HepG2 (cell line): ENCODE data around the gene PARVA. TPM values are rescaled to one million over a fixed set of nuclear protein-coding genes. Genes with fewer than 3 reads are reported as not detected.

Experiments
- ATAC-seq: fragments of 200-7000 bp; cut with Tn5 transposase; 3 replicates; pipeline ENCODE4 v1.9.1; 2020; ENCODE audit warnings: mild to moderate bottlenecking, moderate library complexity
- BruUV-seq: library from RNA; stranded (reverse); fragments of 400-500 nt; replicated peaks from 2 replicates; lab custom pipeline; 2021; lab: Mats Ljungman, UMichigan
- CTCF ChIA-PET: fragments of 300-600 bp; formaldehyde crosslinking; extraction: SDS; loops from one replicate; lab custom pipeline; 2021; ENCODE audit warnings: low total read pairs, inconsistent platforms, low intra/inter-chr PET ratio; lab: Yijun Ruan, JAX
- POLR2A ChIA-PET: fragments of 350-600 bp; sonication (Branson Sonifier 250); formaldehyde crosslinking; loops from one replicate; lab custom pipeline; 2020; ENCODE audit warnings: antibody characterized with exemption, inconsistent platforms; lab: Yijun Ruan, JAX
- DNase-seq: peaks from one replicate; pipeline ENCODE4 v3.0.0-alpha.2; 2015; ENCODE audit warnings: low spot score
- FAIRE-seq: peaks from 3 replicates; lab custom pipeline; 2011; peaks lifted over from hg19 to GRCh38; lab: Jason Lieb, UNC
- H2AFZ ChIP-seq: one replicate; pipeline ENCODE4 v1.6.1; 2011; ENCODE audit warnings: low read length, inconsistent platforms
- H3K27ac ChIP-seq: fragments of 300-600 bp; 3 replicates; pipeline ENCODE4 v1.8.0; 2011; ENCODE audit warnings: mixed run types, mild to moderate bottlenecking, mixed read lengths, low read length, inconsistent platforms; ENCODE audit not compliant: insufficient read depth; ENCODE audit errors: extremely low read length
- H3K27me3 ChIP-seq, 2 experiments: fragments of 200-600 bp in 1 of 2; 2 replicates in 1 of 2; 3 replicates in 1 of 2; pipeline versions ENCODE4 v1.6.0 to v1.8.0; 2011; ENCODE audit warnings: low read length in 2 of 2, mild to moderate bottlenecking in 2 of 2, moderate library complexity in 2 of 2, inconsistent platforms in 1 of 2; ENCODE audit not compliant: insufficient read depth in 2 of 2, control insufficient read depth in 1 of 2
- H3K36me3 ChIP-seq, 2 experiments: fragments of 200-600 bp in 1 of 2; replicated peaks in 1 of 2; 2 replicates in 1 of 2; 3 replicates in 1 of 2; pipeline versions ENCODE4 v1.5.1 to v1.8.0; 2011; ENCODE audit warnings: low read length in 2 of 2, inconsistent platforms in 1 of 2; ENCODE audit not compliant: insufficient read depth in 2 of 2, control insufficient read depth in 1 of 2
- H3K4me1 ChIP-seq: 2 replicates; pipeline ENCODE4 v1.5.1; 2012; ENCODE audit warnings: low read length, inconsistent platforms; ENCODE audit not compliant: insufficient read depth
- H3K4me2 ChIP-seq: 2 replicates; pipeline ENCODE4 v1.6.0; 2011; ENCODE audit warnings: low read depth, low read length, inconsistent platforms
- H3K4me3 ChIP-seq, 3 experiments: fragments of 200-600 bp in 1 of 3; sonication (generic), shearing (Covaris generic) in 1 of 3; replicated peaks in 1 of 3; 2 replicates each; pipeline ENCODE4 v1.5.1; 2011 to 2016; ENCODE audit warnings: low read length in 3 of 3, inconsistent platforms in 2 of 3, low read depth in 2 of 3, mild to moderate bottlenecking in 2 of 3, control low read depth in 1 of 3, mixed read lengths in 1 of 3; ENCODE audit not compliant: insufficient read depth in 1 of 3
- H3K79me2 ChIP-seq: one replicate; pipeline ENCODE4 v1.6.1; 2011; ENCODE audit warnings: low read length, inconsistent platforms; ENCODE audit not compliant: insufficient read depth
- H3K9ac ChIP-seq: 2 replicates; pipeline ENCODE4 v1.6.0; 2011; ENCODE audit warnings: mild to moderate bottlenecking, low read depth, low read length, inconsistent platforms; ENCODE audit not compliant: insufficient read depth
- H3K9me3 ChIP-seq: 2 replicates; pipeline ENCODE4 v1.5.1; 2012; ENCODE audit warnings: mild to moderate bottlenecking, low read length
- H4K20me1 ChIP-seq: 2 replicates; pipeline ENCODE4 v1.6.0; 2011; ENCODE audit warnings: inconsistent platforms, mild to moderate bottlenecking, low read length, moderate library complexity; ENCODE audit not compliant: insufficient read depth
- BRD4 ChIP-seq: sonication (generic); formaldehyde crosslinking; IDR thresholded peaks from 2 replicates; pipeline ENCODE4 v1.4.0; 2020; ENCODE audit warnings: missing genetic modification reagents
- KAT7 ChIP-seq: IDR thresholded peaks from 2 replicates; pipeline ENCODE4 v1.6.1; 2018; ENCODE audit warnings: borderline replicate concordance, missing compliant biosample characterization
- KDM1A ChIP-seq: IDR thresholded peaks from 2 replicates; pipeline ENCODE4 v1.6.1; 2016; ENCODE audit warnings: missing compliant biosample characterization
- KMT2B ChIP-seq: IDR thresholded peaks from 2 replicates; pipeline ENCODE4 v1.6.1; 2016; ENCODE audit warnings: missing genetic modification reagents, missing compliant biosample characterization
- NFKB2 ChIP-seq: sonication (generic); formaldehyde crosslinking; IDR thresholded peaks from 2 replicates; pipeline ENCODE4 v1.4.0; 2020; ENCODE audit warnings: missing genetic modification reagents, borderline replicate concordance
- ONECUT2 ChIP-seq: sonication (generic); formaldehyde crosslinking; IDR thresholded peaks from 2 replicates; pipeline ENCODE4 v1.4.0; 2020; ENCODE audit warnings: missing genetic modification reagents
- SNRNP70 ChIP-seq: fragments of 200-400 bp; formaldehyde crosslinking; IDR thresholded peaks from 2 replicates; pipeline ENCODE4 v1.6.1; 2017; ENCODE audit warnings: mild to moderate bottlenecking, low read depth, low read length, moderate library complexity
- SP5 ChIP-seq: IDR thresholded peaks from 2 replicates; pipeline ENCODE4 v1.6.1; 2016; ENCODE audit warnings: low read depth, borderline replicate concordance
- ZGPAT ChIP-seq: IDR thresholded peaks from 2 replicates; pipeline ENCODE4 v1.6.1; 2016; ENCODE audit warnings: mild to moderate bottlenecking
- ZNF253 ChIP-seq: sonication (generic); formaldehyde crosslinking; IDR thresholded peaks from 2 replicates; pipeline ENCODE4 v1.8.0; 2022; ENCODE audit warnings: mild to moderate bottlenecking, missing genetic modification reagents, borderline replicate concordance
- ZNF512B ChIP-seq: sonication (generic); formaldehyde crosslinking; IDR thresholded peaks from 2 replicates; pipeline ENCODE4 v1.5.1; 2020; ENCODE audit warnings: missing genetic modification reagents, mild to moderate bottlenecking, borderline replicate concordance
- ZNF777 ChIP-seq: sonication (generic); formaldehyde crosslinking; IDR thresholded peaks from 2 replicates; pipeline ENCODE4 v1.4.0; 2020; ENCODE audit warnings: missing genetic modification reagents
- ZSCAN21 ChIP-seq: sonication (generic); formaldehyde crosslinking; IDR thresholded peaks from 2 replicates; pipeline ENCODE4 v1.8.0; 2022; ENCODE audit warnings: mild to moderate bottlenecking, missing genetic modification reagents, moderate library complexity, borderline replicate concordance
- ZSCAN22 ChIP-seq: sonication (generic); formaldehyde crosslinking; IDR thresholded peaks from 2 replicates; pipeline ENCODE4 v1.4.0; 2020; ENCODE audit warnings: mild to moderate bottlenecking, missing genetic modification reagents
- WGBS: methylation state at CpG from one replicate; pipeline ENCODE4 v1.1.6; 2017; ENCODE audit warnings: low lambda C conversion rate; 5-methylcytosine and 5-hydroxymethylcytosine counted together
- in situ Hi-C: cut with HindIII; loops from 2 replicates; pipeline ENCODE4 v1.10.0; 2017; ENCODE audit warnings: low pct_unique_long_range_greater_than_20kb; ENCODE audit not compliant: extremely low pct_ligation_motif_present
- intact Hi-C: fragments of 100-400 bp; cut with micrococcal nuclease; formaldehyde crosslinking; loops from one replicate; pipeline ENCODE4 v1.10.0; 2022; ENCODE audit not compliant: unreplicated experiment
- polyA plus RNA-seq, 8 experiments: library from polyadenylated mRNA; depleted of rRNA in 3 of 8; stranded (reverse) in 7 of 8; unstranded in 1 of 8; fragments of >200 nt; fragmentation: Illumina TruSeq in 4 of 8; extraction: Trizol in 4 of 8; gene quantifications; 2 replicates each; pipeline versions ENCODE4 v1.2.1 to v1.2.3, GENCODE V29; 2011 to 2016; ENCODE audit warnings: low read depth in 4 of 8, missing spikeins in 1 of 8, mixed read lengths in 1 of 8; ENCODE audit not compliant: insufficient read depth in 1 of 8
- total RNA-seq, 5 experiments: library from RNA; depleted of rRNA; stranded (reverse); fragments of >200 nt; fragmentation: Illumina TruSeq; extraction: Trizol; gene quantifications; 2 replicates each; pipeline ENCODE4 v1.2.3, GENCODE V29; 2016; ENCODE audit warnings: low read depth in 1 of 5

PARVA gene
- total and polyA plus RNA-seq, 2 of the 13 experiments (the other 11 are each of a cell fraction or from before 2014, with no cell fraction given), result 5.9 to 9.1 TPM

GRCh38 chr11:12537778-12538401, 160.5 kb downstream of the PARVA start (continued):
- no peak for TF ChIP-seq ZGPAT (CRISPR knock-in tag)
- TF ChIP-seq NFKB2 (CRISPR knock-in tag), result no peak
- TF ChIP-seq, all 625 proteins: peak for 0

GRCh38 chr11:12538889-12539421, 161.6 kb downstream of the PARVA start:
- no peak overlapping the region for H3K27ac ChIP-seq
- FAIRE-seq, result no peak
- WGBS, result 26% methylated on average over 3 of the region's 3 CpGs
- no peaks in the 10 kb centered on the region for H3K9me3 ChIP-seq
- no peaks in the 10 kb centered on the region for H4K20me1 ChIP-seq
- no peak for DNase-seq
- H3K79me2 ChIP-seq, result no peaks in the 10 kb centered on the region
- H3K27me3 ChIP-seq, result no peaks in the 10 kb centered on the region; a peak in 2 of 5 replicates
- in situ Hi-C loops (no loop called here), intact Hi-C loops (no loop called here)
- H3K36me3 ChIP-seq, result no peaks in the 10 kb centered on the region
- H3K4me1 ChIP-seq, result no peaks in the 10 kb centered on the region
- H3K4me2 ChIP-seq, result no peak overlapping the region
- no peak overlapping the region for H3K9ac ChIP-seq
- no TSS peak for BruUV-seq
- CTCF ChIA-PET, result no interaction called here
- no peak for ATAC-seq
- POLR2A ChIA-PET, result no interaction called here
- no peak overlapping the region for H2AFZ ChIP-seq
- H3K4me3 ChIP-seq, result no peak overlapping the region
- TF ChIP-seq KAT7, result no peak
- TF ChIP-seq BRD4, result no peak
- TF ChIP-seq SP5 (CRISPR knock-in tag), result no peak
- TF ChIP-seq ZSCAN21 (CRISPR knock-in tag), result no peak
- TF ChIP-seq ZNF777 (CRISPR knock-in tag), result no peak
- TF ChIP-seq ZNF253, result no peak
- TF ChIP-seq ONECUT2, result no peak
- TF ChIP-seq ZNF512B, result no peak
- TF ChIP-seq KMT2B (CRISPR knock-in tag), result no peak
- TF ChIP-seq KDM1A (CRISPR knock-in tag), result no peak
- TF ChIP-seq ZSCAN22, result no peak
- no peak for TF ChIP-seq SNRNP70
